Spleen (tissue), 7 donors: Measurements from ENCODE around the gene KISS1R.

Experiments used
- CTCF ChIP-seq, 11 experiments: fragments of 200-600 bp in 7 of 11; fragments of 450-650 bp in 4 of 11; sonication (generic) in 4 of 11; IDR thresholded peaks in 8 of 11; conservative IDR thresholded peaks in 3 of 11; 1 replicate in 7 of 11; 2 replicates in 4 of 11; pipeline versions ENCODE4 v1.4.0 to v1.8.0; 2016 to 2021; ENCODE audit warnings: antibody characterized with exemption in 11 of 11, inconsistent platforms in 4 of 11, mild to moderate bottlenecking in 1 of 11
- POLR2AphosphoS5 ChIP-seq, 3 donors: sonication (generic); formaldehyde crosslinking; IDR thresholded peaks; one replicate each; pipeline ENCODE4 v1.5.1; 2017; ENCODE audit warnings: antibody characterized with exemption in 3 of 3
- donor health status: DM: no; HTN: no; CAD: no; lungs with moderate emphysema.
- donor health status: DM: no; HTN: no; CAD: no.
- donor health status: DM: no; HTN: no; CAD: no.

- TF ChIP-seq CTCF (IDR thresholded peaks at IDR 0.05 in 8 of 11, conservative IDR thresholded peaks at IDR 0.05 in 3 of 11), result peak in 1 of 11 experiments; percentile 14
- TF ChIP-seq POLR2AphosphoS5 (IDR thresholded peaks at IDR 0.05), result peak; percentile 76 to 84 (median 82)
These were observed 23.6 kb downstream of the KISS1R start for GRCh38 chr19:940591-941291.
